ENCODE data around the gene REV3L. TPM values are rescaled to one million over a fixed set of nuclear protein-coding genes. Genes with fewer than 3 reads are reported as not detected.
A peak's percentile ranks its signal among the peaks of the same experiment; 100 is the strongest.

The REV3L gene
- total RNA-seq, 1 experiment from 2014 or later: 12.8 TPM

- no peaks in the 10 kb centered on the region for H3K9me3 ChIP-seq (ENCODE audit: control insufficient read depth in 1 of 2, insufficient read depth in 1 of 2, low read depth in 1 of 2, low read length in 2 of 2)
- DNase-seq (ENCODE audit: low read depth, low spot score) (no peak), ATAC-seq (no peak)
- ChIA-PET CTCF (no interaction called here), POLR2A (interaction anchor here (0.9 kb wide), 1 partner anchor 50 kb away, joined by 3 read pairs; no protein-coding TSS in a partner anchor), RAD21 (ENCODE audit: low non-redundant PET in 1 of 2, low total read pairs in 2 of 2, uncharacterized antibody in 2 of 2, unreplicated experiment in 2 of 2) (no interaction called here)
- intact Hi-C loops (cut with micrococcal nuclease): loop anchor here (5.0 kb wide), 2 partner anchors 126 to 161 kb away; partner anchors contain the start of gene TRAF3IP2
- H4K20me1 ChIP-seq (ENCODE audit: insufficient read depth): peaks cover 4% of the 10 kb centered on the region; the same call in 1 of the 2 replicates
- H3K36me3 ChIP-seq (ENCODE audit: control insufficient read depth in 1 of 2, insufficient read depth in 2 of 2, low read length in 2 of 2): no peaks in the 10 kb centered on the region
- H3K4me1 ChIP-seq (ENCODE audit: control insufficient read depth in 1 of 2, insufficient read depth in 2 of 2, low read length in 2 of 2): peaks cover 36 to 52% of the 10 kb centered on the region in 2 experiments
- peak overlapping the region; percentile 68 to 85 for H3K4me3 ChIP-seq (replicated peaks in 1 of 2; ENCODE audit: low read depth in 1 of 2, low read length in 2 of 2)
- TF ChIP-seq CTCF (IDR thresholded peaks at IDR 0.05 in 2 of 3, conservative IDR thresholded peaks at IDR 0.05 in 1 of 3; ENCODE audit: borderline replicate concordance in 1 of 3, insufficient read depth in 1 of 3, low read depth in 2 of 3, low read length in 2 of 3) (0 out of 6 replicates have a peak, but pooled peaks of 1 of the 3 experiments have one; percentile 11), SP1 (IDR thresholded peaks at IDR 0.05; ENCODE audit: low read depth) (no peak)
- H3K9me2 ChIP-seq (ENCODE audit: insufficient read depth): no peaks in the 10 kb centered on the region
- BruUV-seq (replicated peaks): TSS peak; percentile 53
- H3K79me2 ChIP-seq (ENCODE audit: insufficient read depth, low read length): peaks cover 60% of the 10 kb centered on the region
- peak overlapping the region; percentile 86 for H3K27ac ChIP-seq (ENCODE audit: low read depth, low read length)
- no peaks in the 10 kb centered on the region for H3K27me3 ChIP-seq (ENCODE audit: insufficient read depth, low read length)
- no peak overlapping the region for H2AFZ ChIP-seq (ENCODE audit: low read depth, low read length, poor library complexity, severe bottlenecking)
- H3K4me2 ChIP-seq (ENCODE audit: low read length): peak overlapping the region; percentile 81
- H3K9ac ChIP-seq (ENCODE audit: low read length): peak overlapping the region; percentile 92
These were observed 1.8 kb downstream of the REV3L start for GRCh38 chr6:111480988-111481822.

GRCh38 chr6:111478749-111479148 lies 4.3 kb downstream of the REV3L start:
- DNase-seq (ENCODE audit: low read depth, low spot score) (peak; percentile 35), ATAC-seq (no peak)
- Histone ChIP-seq H3K4me3 (replicated peaks in 1 of 2; ENCODE audit: low read depth in 1 of 2, low read length in 2 of 2) (no peak overlapping the region), H3K9me2 (ENCODE audit: insufficient read depth) (no peaks in the 10 kb centered on the region), H3K27ac (ENCODE audit: low read depth, low read length) (no peak overlapping the region; the same call in 1 of the 2 replicates), H3K27me3 (ENCODE audit: insufficient read depth, low read length) (no peaks in the 10 kb centered on the region), H3K4me1 (ENCODE audit: control insufficient read depth in 1 of 2, insufficient read depth in 2 of 2, low read length in 2 of 2) (peaks cover 30 to 40% of the 10 kb centered on the region in 2 experiments), H3K36me3 (ENCODE audit: control insufficient read depth in 1 of 2, insufficient read depth in 2 of 2, low read length in 2 of 2) (no peaks in the 10 kb centered on the region), H3K9ac (ENCODE audit: low read length) (peak overlapping the region; percentile 32), H3K9me3 (ENCODE audit: control insufficient read depth in 1 of 2, insufficient read depth in 1 of 2, low read depth in 1 of 2, low read length in 2 of 2) (no peaks in the 10 kb centered on the region), H3K79me2 (ENCODE audit: insufficient read depth, low read length) (peaks cover 85% of the 10 kb centered on the region), H3K4me2 (ENCODE audit: low read length) (peak overlapping the region; percentile 44), H2AFZ (ENCODE audit: low read depth, low read length, poor library complexity, severe bottlenecking) (no peak overlapping the region), H4K20me1 (ENCODE audit: insufficient read depth) (peaks cover 4% of the 10 kb centered on the region; the same call in 1 of the 2 replicates)
- ChIA-PET POLR2A (interaction anchor here (0.9 kb wide), 1 partner anchor 127 kb away, joined by 3 read pairs; the partner anchor contains the start of gene TRAF3IP2), CTCF (interaction anchor here (0.5 to 2.5 kb wide), 8 partner anchors 103 to 467 kb away, joined by 3 to 23 read pairs (median 4); a partner anchor contains a TSS), RAD21 (ENCODE audit: low non-redundant PET in 1 of 2, low total read pairs in 2 of 2, uncharacterized antibody in 2 of 2, unreplicated experiment in 2 of 2) (interaction anchor here (0.6 to 1.5 kb wide), 3 partner anchors 136 to 220 kb away, joined by 3 to 4 read pairs (median 3); a partner anchor contains a TSS)
- intact Hi-C loops (cut with micrococcal nuclease): loop anchor here (2.0 to 10.0 kb wide), 2 partner anchors 114 to 220 kb away; a partner anchor contains a TSS
- TF ChIP-seq CTCF (IDR thresholded peaks at IDR 0.05 in 2 of 3, conservative IDR thresholded peaks at IDR 0.05 in 1 of 3; ENCODE audit: borderline replicate concordance in 1 of 3, insufficient read depth in 1 of 3, low read depth in 2 of 3, low read length in 2 of 3) (peak; percentile 15 to 57 (median 35); a peak in 3 of 6 replicates), TCF7L2 (IDR thresholded peaks at IDR 0.05; ENCODE audit: borderline replicate concordance, extremely low read depth, insufficient read depth, insufficient read length) (no peak), RAD21 (IDR thresholded peaks at IDR 0.05; ENCODE audit: low read depth) (peak; percentile 71)
- no TSS peak for BruUV-seq (replicated peaks)
